NCI-H2171 (cell line): ENCODE measurements around the gene TMEM204.

Source experiments
- DNase-seq: peaks from one replicate; lab custom pipeline; 2025; lab: John Stamatoyannopoulos, UW

Gene TMEM204

DNA sequence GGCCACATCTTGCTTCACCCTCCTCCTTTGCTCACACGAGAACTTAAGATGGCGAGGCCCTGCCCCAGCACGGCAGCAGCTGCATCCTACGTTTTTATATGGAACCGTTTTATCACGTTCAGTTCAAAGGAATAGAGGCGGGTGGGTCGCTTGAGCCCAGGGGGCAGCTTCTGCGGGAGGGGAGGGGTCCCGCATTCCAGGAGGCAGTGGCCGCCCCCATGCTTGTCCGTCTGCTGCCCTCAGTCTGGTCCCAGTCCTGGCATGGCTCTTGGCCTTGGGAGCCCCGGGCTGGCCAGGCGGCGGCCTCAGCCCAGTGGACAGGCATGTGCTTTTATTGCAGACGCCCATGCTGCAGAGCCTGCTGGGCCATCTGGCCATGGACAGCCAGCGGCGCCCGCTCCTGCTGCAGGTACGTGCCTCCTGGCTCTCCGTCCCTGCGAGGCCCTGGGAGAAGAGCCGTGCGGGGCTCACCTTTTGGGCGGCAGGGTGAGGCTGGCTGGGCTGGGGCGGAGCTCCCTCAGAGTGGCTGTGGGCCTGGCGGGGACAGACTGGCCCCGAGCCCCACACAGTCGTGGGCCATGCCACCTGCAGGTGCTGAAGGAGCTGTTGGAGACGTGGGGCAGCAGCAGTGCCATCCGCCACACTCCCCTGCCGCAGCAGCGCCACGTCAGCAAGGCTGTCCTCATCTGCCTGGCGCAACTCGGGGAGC is 33.6 kb upstream of the TMEM204 start:
- DNase-seq: no peak

DNA sequence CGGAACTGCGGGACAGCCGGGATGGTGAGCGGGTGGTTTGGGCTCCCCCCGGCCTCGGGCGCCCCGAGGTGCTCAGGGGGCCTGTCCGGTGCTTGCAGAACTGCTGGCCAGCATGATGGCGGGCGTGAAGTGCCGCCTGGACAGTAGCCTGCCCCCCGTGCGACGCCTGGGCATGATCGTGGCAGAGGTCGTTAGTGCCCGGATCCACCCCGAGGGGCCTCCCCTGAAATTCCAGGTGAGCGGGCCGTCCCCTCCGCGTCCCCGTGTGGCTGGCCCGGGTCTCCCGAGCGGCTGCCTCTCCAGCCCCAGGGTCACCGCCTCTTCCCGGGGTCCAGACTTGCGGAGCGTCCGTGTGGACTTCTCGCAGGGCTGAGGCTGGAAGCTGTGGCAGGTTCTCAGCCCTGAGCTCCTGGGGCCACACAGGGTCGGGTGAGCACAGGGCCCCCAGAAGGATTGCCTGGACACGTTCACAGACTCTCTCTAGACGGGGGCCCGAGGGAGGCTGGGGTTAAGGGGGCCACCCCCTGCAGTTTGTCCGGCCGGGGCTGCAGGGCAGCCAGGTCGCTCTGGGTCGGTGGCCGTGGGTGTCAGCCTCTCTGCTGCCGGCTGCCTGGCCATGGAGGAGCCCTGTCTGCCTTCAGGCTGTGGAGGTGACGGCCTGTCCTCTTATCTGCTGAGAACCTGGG is 32.9 kb upstream of the TMEM204 start:
- DNase-seq: no peak

DNA sequence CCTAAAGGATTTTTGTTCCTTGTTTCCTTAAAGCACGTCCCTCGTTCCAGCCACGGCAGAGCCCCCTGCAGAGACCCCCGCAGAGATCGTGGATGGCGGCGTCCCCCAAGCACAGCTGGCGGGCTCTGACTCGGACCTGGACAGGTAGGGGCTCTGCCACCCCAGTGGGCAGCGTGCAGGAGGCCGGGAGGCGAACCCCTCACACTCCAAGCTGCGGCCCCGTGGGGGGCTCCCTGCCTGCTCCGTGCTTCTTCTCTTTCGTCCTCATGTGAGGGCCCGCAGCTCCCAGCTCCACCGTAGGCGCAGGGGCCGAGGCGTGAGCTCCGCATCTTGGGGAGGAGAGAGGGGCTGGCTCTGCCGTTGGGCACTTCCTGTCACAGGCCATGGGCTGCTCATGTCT is 31.8 kb upstream of the TMEM204 start:
- DNase-seq: no peak

DNA sequence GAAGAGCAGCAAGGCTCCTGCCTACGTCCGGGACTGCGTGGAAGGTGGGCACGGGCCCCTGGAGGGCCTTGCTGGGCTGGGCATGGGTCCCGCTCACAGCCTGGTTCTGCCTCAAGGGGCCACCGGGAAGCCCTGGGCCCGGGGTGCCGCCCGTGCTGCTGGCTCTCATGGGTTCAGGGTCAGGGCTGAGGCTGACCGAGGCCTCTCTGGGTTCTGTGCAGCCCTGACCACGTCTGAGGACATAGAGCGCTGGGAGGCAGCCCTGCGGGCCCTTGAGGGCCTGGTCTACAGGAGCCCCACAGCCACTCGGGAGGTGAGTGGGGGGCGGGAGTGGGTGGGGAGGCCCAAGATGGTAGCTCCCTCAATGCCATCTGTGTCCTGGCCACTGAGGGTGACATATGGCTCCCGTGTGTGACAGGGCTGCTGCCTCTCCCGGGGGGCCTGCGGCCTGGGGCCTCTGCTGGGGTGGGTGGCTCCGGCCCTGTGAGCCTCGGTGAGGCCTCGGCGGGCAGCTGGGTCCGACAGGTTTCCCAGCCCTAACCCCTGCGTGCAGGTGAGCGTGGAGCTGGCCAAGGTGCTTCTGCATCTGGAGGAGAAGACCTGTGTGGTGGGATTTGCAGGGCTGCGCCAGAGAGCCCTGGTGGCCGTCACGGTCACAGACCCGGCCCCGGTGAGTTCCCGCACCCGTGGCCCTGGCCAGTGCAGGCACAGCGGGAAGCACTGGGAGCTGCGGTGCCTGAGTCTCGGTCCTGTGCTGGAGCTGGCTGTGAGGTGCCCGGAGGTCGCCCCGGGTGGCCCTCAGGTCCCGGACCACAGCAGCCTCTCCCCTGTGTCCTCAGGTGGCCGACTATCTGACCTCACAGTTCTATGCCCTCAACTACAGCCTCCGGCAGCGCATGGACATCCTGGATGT is 31.1 kb upstream of the TMEM204 start:
- DNase-seq: no peak

DNA sequence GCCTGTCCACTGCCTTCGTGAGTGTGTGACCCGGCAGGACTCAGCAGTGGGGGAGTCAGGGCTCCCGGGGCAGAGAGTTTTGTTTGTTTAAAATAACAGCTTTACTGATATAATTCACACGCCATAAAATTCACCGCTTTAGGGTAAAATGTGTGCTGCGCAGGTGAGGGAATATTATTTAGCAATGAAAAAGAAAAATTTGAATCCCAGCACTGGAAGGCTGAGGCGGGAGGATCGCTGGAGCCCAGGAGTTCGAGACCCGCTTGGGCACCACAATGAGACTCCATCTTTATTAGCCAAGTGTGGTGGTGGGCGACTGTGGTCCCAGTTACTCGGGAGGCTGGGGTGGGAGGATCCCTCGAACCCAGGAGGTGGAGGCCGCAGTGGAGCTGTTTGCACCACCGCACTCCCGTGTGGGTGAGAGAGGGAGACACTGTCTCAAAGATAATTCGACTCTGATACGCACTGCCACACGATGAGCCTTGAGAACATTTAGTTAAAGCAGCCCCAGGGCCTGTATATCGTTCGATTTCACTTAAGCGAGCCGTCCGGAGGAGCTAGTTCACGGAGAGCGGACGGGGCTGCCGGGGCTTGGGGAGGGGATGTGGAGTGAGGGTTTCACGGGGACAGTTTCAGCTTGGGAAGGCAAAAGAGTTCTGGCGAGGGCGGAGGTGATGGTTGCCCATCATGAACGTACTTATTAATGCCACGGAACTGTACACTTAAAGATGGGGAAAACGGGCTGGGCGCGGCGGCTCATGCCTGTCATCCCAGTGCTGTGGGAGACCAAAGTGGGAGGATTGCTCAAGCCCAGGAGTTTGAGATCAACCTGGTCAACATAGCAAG is 30.1 kb upstream of the TMEM204 start:
- DNase-seq: no peak

DNA sequence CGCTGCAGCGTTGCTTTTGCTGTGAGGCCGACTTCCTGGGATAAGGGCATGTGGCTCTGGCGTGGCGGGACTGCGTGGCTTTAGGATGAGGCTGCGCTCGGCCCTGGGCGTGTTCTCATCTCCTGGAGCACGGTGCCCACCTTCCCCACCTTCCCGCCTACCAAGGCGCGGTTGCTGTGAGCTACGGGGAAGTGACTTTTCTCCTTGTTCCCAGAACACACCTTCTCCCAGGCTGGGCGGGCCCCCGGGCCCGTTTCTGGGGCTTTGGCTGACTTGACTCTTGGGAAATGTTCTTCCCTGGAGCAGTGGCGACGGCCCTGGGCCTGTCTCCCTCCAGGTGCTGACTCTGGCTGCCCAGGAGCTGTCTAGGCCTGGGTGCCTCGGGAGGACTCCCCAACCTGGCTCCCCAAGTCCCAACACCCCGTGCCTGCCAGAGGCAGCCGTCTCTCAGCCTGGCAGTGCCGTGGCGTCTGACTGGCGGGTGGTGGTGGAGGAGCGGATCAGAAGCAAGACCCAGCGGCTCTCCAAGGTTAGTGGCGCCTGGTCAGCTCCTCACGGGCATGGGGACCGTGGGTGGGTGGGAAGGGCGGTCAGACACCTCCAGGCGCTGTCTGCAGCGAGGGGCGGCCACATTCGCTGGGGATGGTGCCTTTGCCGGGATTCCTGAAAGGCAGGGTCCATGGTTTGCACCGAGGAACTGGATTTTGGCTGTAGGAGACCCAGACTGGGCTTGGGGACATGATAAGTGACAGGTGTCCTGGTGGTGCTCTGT is 28.2 kb upstream of the TMEM204 start:
- DNase-seq: no peak

DNA sequence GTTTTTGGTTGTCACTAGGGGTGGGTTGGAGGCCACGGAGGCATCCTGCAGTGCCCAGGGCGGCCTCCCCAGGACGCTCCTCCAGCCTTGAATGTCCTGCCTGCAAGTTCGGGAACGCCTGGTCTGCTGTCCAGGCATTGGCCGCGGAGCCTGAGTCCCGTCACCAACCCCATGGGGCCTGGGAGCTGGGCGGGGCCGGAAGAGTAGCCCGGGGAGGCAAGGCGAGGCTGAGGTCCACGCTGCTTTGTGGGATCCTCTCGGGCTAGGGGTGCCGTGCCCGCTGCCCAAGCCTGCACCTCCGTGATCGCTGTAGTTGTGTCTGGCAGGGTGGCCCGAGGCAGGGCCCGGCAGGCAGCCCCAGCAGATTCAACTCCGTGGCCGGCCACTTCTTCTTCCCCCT is 27.6 kb upstream of the TMEM204 start:
- no peak for DNase-seq

DNA sequence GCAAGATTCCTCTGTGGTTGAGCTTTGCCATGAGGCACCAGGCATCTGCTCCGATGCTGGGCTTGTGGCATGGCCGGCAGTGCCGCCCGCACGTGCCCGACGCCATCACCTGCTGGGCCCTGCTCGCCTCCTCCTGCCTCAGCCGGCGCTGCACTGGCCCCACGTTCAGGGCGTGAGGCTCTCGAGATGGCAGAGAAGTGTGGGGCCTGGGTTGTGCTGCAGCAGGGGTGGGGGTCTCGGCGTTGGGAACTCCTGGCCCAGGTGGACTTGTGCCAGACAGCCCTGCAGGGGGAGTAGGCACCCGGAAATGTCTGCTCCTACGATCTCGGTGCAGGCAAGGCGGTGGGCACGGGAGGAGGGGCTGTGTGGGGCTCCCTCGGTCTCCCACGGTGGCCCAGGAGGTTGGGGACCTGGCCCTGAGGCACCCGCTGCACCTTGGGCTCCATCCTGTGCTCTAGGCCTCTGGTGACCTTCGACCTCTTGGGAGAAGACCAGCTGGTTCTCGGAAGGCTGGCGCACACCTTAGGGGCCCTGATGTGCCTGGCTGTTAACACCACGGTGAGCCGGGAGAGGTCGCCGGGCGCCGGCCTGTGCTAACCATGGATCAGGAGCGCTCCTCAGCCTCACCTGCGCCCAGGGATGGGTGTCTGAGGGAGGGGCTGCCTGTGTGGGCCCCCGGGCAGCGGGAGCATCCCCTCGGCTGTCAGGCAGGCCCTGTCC is 26.8 kb upstream of the TMEM204 start:
- no peak for DNase-seq

DNA sequence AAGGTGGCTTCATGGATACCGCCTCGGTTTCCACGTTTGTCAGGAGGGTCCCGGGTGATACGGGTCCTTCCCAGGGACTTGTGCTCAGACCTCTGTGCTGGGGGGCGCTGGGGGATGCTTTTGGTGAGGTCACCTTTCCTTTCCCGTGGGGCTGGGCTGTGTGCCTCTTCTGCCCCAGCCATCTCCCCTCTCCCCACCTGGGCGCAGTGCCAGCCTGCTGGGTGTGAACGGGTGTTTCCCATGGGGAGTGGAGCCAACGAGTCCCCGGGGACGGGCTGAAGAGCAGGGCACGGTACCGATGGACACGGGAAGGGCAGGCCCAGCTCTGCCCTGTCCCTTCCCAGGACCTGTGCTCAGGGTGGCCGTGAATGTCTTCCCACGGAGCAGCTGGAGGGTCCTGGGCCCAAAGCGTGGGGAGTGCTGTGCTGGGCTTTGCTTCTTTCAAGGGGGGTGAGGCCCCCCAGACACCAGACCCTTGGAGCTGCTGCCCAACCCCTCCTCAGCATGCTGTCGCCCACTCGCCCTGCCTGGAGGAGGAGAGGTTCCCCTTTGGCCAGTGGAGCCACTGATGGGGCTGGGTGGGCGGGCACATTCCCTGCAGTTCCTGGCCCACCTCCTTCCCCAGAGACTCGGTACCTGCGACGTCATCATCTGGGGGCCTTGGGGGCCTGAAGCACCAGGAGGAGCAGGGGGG is 24.8 kb upstream of the TMEM204 start:
- DNase-seq: no peak

DNA sequence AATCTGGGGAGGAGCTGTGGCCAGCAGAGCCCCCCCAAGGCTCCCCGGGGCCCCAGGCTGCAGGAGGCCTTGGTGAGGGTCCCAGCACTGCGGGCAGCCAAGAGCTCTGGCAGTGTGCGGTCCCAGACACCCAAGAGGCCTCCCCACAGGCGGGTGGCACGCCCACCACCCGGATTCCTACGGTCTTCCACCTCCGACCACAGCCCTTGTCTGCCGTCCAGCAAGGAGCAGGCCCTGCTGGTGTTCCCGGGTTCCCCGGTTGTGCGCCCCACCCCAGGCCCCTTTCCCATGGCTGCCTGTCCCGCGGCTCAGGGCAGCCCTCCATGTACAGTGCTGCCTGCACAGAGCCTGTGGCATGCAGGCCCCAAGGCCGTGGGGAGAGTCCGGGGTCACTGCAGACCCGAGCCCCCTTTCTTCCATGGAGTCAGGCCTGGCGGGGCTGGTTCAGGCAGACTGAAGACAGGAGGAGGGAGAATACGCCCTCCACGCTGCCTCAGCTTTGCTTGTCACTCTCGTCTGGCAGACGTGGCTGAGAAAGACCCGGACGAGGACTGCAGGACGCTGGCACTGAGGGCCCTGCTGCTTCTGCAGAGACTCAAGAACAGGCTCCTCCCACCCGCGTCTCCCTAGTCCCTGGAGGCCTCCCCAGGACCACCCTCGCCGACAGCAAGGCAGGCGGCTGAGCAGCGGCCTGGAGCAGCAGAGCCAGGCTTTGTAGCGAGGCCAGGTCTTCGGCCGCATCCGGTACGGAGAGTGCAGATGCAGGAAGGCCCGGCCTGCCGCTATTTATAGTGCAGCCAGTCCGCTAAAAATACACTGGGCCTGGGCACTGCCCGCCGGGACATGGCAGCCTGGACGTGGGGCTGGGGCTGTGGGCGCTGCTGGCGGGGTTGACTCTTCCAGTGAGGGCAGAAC is 23.9 kb upstream of the TMEM204 start:
- no peak for DNase-seq

DNA sequence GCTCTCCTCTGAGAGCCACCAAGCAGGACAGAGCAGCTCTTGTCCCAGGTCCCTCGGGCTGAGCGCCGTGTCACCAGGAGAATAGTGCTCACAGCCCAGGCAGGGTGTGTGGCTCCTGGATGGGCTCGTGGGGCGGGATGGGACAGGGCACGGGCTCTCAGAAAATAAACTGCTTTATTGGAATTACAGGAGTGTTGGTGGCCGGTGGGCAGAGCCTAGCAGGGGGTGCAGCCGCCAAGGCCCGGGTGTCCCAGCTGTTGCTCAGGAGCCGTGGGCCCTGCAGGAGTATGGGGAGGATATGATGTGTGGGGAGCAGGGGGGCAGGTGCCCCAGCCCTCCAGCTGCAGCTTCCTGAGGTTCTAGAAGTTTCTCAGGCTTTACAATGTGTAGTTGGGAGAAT is 23.2 kb upstream of the TMEM204 start:
- DNase-seq: no peak

DNA sequence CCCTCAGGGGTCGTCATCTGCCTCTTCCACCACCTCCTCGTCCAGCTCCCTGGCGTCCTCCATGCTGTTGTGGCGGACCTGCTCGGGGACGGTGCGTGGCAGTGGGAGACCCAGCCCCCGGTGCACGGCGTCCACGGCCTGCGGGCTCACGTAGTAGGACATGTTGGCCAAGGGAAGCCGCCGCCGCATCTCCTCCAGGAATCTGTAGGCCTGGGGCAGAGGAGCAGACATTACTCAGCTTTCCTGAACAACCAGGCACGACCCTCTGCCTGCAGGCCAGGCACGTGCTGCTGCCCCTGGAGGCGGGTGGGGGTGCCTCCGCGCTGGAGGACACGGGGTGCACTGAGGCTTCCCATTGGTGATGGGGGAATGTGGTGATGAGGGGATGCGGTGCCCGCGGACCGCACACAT is 22.5 kb upstream of the TMEM204 start:
- DNase-seq: no peak

DNA sequence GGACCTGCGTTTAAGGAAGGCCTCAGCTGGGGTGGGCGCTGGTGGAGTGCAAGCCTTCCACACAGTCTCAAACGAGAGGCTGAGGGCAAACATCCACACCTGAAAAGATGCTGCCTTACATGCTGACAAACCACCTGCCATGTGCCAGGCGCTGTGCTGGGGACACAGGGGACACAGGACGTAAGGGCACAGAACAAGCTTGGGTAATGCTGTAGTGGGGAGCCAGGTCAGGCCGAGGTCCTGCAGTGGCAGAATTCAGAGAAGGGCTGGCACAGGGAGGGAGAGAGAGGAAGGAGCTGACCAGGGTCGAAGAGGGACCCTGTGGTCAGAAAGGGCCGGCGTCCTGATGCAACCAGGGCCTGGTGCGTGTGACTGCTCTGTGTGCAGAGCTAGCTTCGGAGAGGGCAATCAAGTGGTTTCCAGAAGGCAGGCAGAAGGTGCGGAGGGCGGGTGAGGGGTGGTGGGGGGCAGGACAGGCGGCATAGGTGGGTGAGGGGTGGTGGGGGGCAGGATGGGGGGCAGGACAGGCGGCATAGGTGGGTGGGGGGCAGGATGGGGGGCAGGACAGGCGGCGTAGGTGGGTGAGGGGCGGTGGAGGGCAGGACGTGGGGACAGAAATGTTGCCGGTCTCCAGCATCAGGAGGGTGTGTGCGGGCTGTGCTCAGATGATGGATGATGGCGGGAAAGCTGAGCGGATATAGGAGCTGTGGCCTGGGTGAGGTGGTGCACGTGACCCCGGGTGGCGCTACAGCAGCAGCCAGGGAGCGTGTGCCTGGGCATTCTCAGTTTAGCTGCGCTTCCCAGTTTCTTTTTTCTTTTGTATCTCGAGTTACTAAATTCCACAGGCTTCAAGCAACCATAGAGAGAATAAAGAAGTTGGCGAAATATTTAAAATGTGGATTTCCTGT is 21.6 kb upstream of the TMEM204 start:
- no peak for DNase-seq

DNA sequence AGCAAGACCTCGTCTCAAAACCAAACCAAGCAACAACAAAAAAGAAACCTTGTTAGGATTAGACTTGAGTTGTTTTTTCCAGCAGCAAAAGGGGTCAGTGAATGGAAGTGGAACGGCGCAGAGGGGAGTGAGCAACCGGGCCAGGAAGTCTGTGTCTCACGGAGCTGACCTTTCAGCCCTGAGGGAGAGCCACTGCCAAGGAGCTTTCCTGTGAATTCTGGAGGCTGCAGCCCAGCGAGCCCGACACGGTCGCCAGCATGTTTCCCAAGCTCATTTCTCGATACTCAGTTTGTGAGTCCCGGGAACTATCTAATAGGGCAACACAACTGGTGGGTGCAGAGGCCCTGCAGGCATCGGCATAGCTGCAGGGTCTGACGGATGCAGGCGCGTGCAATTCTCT is 20.7 kb upstream of the TMEM204 start:
- no peak for DNase-seq

DNA sequence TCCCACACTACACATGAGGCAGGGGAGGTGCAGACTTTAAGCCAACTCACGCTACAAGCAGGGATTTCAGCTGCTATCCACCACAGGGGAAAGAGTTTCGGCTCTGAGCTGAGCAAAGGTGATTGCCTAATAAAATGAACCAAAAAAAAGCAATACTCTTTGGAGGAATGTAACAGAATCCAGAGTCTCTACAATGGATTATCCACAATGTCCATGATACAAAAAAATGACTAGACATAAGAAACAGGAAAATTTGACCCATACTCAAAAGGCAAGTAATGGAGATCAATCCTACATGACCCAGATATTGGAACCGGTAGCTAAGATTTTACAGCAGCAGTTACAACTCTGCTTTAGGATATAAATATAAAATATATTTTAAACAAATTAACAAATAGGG is 19.0 kb upstream of the TMEM204 start:
- DNase-seq: no peak

DNA sequence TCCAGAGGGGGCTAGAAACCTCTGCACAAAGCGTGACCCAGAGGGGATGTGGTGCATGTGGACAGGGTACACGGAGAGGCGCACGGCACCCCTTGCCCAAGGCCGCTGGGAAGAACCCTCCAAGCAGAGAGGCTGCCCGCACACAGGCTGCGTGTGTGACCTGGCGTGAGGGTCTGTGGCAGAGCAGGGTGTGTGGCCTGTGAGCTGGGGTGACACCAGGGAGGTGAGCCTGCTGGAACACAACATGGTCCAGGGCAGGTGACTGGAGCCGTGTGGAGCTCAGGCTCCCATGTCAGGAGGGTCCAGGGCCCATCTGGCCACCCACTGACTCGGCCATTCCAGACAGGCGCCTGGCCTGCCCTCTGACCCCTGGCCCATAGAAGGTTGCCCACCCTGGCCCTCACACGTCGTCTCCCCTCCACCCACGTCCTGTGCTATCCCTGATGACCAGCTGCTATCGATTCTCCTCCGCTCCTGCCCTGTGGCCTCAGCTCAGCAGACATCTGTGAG is 14.8 kb upstream of the TMEM204 start:
- DNase-seq: no peak

DNA sequence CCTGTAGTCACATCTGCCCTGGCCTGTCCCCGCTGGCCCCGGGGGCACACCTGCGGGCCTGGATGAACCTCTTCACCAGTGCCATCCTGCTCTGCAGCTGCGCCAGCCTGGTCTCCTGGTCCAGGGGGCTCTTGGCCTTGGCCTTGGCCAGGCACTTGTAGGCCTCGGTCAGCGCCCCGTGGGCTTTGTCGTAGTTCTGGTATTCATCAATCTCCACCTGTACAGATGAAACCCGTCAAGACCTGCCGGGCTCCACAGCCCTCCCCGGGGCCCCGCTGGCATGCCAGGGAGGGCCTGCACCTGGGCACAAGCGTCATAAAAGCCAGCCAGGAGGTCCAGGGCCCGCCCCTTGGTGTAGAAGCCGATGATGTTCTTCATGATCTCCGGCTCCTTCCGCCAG is 13.6 kb upstream of the TMEM204 start:
- DNase-seq: no peak

DNA sequence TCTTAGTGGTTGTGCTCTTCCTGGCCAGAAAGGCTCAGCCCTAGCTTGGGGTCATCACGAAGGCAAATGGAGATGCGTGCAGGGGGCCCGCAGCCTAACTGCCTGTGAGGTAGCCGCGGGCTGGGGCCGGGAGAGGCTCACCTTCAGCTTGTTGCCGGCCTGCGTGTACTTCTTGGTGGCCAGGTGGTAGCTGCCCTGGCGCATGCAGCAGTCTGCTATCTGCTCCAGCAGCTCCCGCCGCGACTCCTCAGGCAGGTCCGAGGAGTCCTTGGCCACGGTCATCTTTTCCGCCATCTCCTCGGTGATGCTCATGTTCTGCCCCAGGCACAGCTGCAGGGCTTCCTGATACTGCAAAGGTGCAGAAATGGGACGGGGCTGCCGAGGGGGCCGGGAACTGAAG is 13.0 kb upstream of the TMEM204 start:
- no peak for DNase-seq
